ENCODE results near the gene NRTN. TPM values are rescaled to one million over a fixed set of nuclear protein-coding genes. Genes with fewer than 3 reads are reported as not detected.
"Not testable (repeated sequence)": the region's sequence is repeated elsewhere in the genome, so short reads cannot be mapped to it uniquely, and the experiment has no call there.

NRTN gene, protein sequence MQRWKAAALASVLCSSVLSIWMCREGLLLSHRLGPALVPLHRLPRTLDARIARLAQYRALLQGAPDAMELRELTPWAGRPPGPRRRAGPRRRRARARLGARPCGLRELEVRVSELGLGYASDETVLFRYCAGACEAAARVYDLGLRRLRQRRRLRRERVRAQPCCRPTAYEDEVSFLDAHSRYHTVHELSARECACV
- under 1 TPM in 2 of 3 donors, not detected in 1; 0.33 to 0.47 TPM for total RNA-seq

DNA sequence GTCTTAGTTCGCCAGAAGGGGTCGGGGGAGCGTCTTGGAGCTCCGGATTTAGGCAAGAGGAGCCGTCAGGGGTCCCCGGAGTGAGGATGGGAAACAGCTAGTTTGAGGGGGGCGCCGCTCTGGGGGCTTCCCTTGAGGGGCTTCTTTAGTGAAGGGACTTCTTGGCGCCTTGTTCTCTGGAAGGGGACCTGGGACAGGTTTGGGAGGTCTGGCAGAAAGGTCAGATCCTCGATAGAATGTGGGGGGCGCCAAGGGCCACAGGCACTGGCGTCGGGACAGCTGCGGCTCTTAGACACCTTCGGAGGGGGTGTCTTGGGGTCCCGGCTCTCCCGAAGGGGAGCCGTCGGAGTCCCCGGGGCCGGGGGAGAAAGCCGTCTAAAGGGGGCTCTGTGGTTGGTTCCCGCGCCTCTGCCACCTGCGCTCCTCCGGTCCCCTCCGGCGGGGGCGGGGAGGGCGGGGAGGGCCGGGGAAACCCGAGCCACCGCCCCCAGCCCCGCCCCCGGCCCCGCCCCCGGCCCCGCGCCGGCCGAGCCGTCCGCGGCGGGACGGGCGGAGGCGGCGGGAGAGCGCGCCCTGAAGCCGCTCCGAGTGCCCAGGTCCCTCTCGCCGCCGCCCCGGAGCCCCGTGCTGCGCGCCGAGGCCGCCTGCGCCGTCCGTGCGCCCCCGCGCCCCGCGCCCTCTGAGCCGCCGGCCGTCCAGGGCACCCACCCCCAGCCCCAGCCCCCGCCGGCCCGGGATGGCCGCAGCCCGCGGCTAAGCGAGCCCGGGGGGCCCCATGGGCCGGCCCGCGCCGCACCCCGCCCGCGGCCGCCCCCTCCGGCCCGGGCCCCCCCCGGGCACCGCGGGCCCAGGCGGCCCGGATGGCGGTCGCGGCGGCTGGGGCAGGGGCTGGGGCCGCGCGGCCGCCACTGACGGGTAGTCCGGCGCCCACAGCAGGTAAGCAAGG is at the start of gene NRTN:
NRTN (plus strand) TSS at position 552 of the 946 bp plus-strand sequence. CDS start 19,099 bp downstream, outside the sequence.
- ATAC-seq (peak; percentile 6 to 22), DNase-seq (peak; percentile 53)
- Mint-ChIP-seq H3K36me3 (ENCODE audit: insufficient read depth) (no peaks in the 10 kb centered on the region), H3K27me3 (ENCODE audit: low read depth) (peaks cover 24% of the 10 kb centered on the region), H3K4me1 (ENCODE audit: low read depth) (peaks cover 21% of the 10 kb centered on the region), H3K4me3 (peak within 1 kb of the TSS; percentile 67), H3K9me3 (no peaks in the 10 kb centered on the region)

DNA sequence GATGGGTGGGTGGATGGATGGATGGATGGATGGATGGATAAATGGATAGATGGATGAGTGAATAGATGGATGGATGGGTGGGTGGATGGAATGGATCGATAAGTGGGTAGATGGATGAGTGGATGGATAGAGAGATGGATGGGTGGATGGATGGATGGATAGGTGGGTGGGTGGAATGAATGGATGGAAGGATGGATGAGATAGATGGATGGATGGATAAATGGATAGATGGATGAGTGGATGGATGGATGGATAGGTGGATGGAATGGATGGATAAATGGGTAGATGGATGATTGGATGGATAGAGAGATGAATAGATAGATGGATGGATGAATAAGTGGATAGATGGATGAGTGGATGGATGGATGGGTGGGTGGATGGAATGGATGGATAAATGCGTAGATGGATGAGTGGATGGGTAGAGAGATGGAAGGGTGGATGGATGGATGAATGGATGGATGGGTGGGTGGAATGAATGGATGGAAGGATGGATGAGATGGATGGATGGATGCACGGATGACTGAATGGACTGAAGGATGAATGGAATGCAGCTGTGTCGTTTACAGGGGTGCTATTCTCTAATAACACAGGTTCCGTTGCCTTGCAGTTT is 42.2 kb upstream of the NRTN start:
- H3K27me3 Mint-ChIP-seq (ENCODE audit: low read depth) = peaks cover 6% of the 10 kb centered on the region
- no peaks in the 10 kb centered on the region for H3K9me3 Mint-ChIP-seq
- no peak for ATAC-seq
- H3K36me3 Mint-ChIP-seq (ENCODE audit: insufficient read depth) = no peaks in the 10 kb centered on the region
- no peak overlapping the region for H3K4me3 Mint-ChIP-seq
- no peaks in the 10 kb centered on the region for H3K4me1 Mint-ChIP-seq (ENCODE audit: low read depth)
- DNase-seq = no peak

GRCh38 chr19:5765220-5765619 is 39.6 kb upstream of the NRTN start:
- no peaks in the 10 kb centered on the region for H3K9me3 Mint-ChIP-seq
- DNase-seq (no peak), ATAC-seq (no peak)
- H3K4me3 Mint-ChIP-seq = no peak overlapping the region
- H3K27me3 Mint-ChIP-seq (ENCODE audit: low read depth) = peaks cover 2% of the 10 kb centered on the region
- no peaks in the 10 kb centered on the region for H3K36me3 Mint-ChIP-seq (ENCODE audit: insufficient read depth)
- H3K4me1 Mint-ChIP-seq (ENCODE audit: low read depth) = no peaks in the 10 kb centered on the region

DNA sequence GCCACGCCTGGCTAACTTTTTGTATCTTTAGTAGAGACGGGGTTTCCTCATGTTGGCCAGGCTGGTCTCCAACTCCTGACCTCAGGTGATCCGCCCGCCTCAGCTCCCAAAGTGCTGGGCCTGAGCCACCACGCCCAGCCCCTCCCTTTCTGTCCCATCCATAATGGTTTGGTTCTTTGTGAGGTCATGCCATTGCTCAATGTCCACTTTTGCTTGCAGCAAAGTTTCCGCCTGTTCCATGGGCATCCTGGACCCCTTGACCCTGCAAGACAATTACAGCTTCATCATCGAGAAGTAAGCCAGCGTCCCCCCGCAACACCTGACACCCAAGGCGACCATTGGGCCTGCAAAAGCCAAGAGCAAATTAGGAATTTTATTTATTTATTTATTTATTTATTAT is 36.9 kb upstream of the NRTN start:
- peaks cover 2% of the 10 kb centered on the region for H3K27me3 Mint-ChIP-seq (ENCODE audit: low read depth)
- DNase-seq = no peak
- no peaks in the 10 kb centered on the region for H3K9me3 Mint-ChIP-seq
- no peaks in the 10 kb centered on the region for H3K4me1 Mint-ChIP-seq (ENCODE audit: low read depth)
- no peak for ATAC-seq
- no peak overlapping the region for H3K4me3 Mint-ChIP-seq
- no peaks in the 10 kb centered on the region for H3K36me3 Mint-ChIP-seq (ENCODE audit: insufficient read depth)

GRCh38 chr19:5772416-5772815 is 32.5 kb upstream of the NRTN start:
- Mint-ChIP-seq H3K27me3 (ENCODE audit: low read depth) (peaks cover 2% of the 10 kb centered on the region), H3K36me3 (ENCODE audit: insufficient read depth) (no peaks in the 10 kb centered on the region), H3K4me3 (no peak overlapping the region), H3K4me1 (ENCODE audit: low read depth) (no peaks in the 10 kb centered on the region), H3K9me3 (no peaks in the 10 kb centered on the region)
- DNase-seq (no peak), ATAC-seq (no peak)

GRCh38 chr19:5773276-5773675 is 31.6 kb upstream of the NRTN start:
- Mint-ChIP-seq H3K4me1 (ENCODE audit: low read depth) (no peaks in the 10 kb centered on the region), H3K9me3 (no peaks in the 10 kb centered on the region), H3K27me3 (ENCODE audit: low read depth) (peaks cover 2% of the 10 kb centered on the region), H3K4me3 (no peak overlapping the region), H3K36me3 (ENCODE audit: insufficient read depth) (no peaks in the 10 kb centered on the region)
- DNase-seq (no peak), ATAC-seq (no peak)

DNA sequence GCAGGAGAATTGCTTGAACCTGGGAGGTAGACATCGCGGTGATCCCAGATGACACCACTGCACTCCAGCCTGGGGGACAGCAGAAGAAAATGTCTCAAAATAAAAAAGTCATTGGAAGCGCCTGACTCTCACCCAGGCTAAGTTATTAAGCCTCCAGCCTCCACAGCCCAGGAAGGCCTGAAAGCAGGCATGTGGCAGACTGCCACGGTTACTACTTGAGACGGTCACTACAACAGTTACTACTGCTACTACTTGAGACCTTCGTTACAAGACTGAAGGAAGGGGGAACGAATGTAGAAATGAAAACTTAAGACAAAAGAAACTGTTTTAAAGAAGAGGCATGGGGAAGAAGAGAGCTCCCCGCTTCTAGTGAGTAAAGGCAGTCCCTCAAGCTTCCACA is 29.9 kb upstream of the NRTN start:
- ATAC-seq (no peak), DNase-seq (no peak)
- Mint-ChIP-seq H3K4me1 (ENCODE audit: low read depth) (no peaks in the 10 kb centered on the region), H3K4me3 (no peak overlapping the region), H3K27me3 (ENCODE audit: low read depth) (peaks cover 2% of the 10 kb centered on the region), H3K9me3 (no peaks in the 10 kb centered on the region), H3K36me3 (ENCODE audit: insufficient read depth) (no peaks in the 10 kb centered on the region)

DNA sequence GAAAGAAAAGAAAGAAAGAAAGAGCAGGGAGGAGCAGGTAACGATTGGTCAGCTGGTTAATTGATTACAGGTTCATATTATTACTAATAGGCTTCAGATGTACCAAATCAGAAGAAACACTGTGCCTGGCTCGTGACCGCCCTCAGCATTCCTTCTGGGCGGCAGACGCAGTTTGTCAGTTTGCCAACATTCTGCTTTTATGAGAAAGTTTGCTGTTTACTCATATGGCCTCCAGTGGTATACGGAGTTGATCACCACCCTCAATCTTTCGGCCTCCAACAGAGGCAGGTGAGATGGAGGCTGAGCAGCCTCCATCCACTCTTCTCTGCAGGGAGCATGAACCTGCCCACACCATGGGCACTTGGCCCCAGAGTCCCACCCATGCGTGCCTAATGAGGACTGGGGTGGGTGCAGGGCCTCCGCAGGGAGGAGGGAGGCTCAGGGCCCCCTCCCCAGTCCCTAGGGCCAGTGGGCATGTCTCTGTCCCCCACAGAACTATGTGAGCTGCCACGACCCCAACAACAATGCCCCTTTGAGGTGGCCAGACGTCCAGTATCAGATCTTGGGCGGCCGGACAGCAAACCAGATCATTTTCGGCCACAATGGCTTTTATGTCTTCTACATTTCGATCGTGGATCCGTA is 29.1 kb upstream of the NRTN start:
- Mint-ChIP-seq H3K27me3 (ENCODE audit: low read depth) (peaks cover 2% of the 10 kb centered on the region), H3K36me3 (ENCODE audit: insufficient read depth) (no peaks in the 10 kb centered on the region), H3K9me3 (no peaks in the 10 kb centered on the region), H3K4me1 (ENCODE audit: low read depth) (no peaks in the 10 kb centered on the region), H3K4me3 (no peak overlapping the region)
- DNase-seq = no peak
- ATAC-seq = no peak

DNA sequence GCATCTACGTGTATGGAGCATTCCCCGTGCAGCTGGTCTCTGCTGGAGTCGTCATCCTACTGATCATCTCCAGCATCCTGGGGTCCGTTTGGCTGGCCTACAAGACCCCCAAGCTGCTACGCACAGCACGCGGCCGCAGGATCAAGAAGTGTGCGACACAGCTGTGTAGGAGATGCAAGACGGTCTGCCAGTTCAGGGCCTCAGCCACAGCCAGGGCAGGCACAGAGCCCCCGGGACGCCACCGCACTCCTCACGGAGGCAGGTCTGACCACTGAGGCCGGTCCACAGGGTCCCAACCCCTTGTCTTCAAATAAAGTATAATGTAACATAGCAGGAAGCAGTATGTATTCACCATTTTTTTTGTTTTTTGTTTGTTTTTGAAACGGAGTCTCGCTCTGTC is 26.5 kb upstream of the NRTN start:
- Mint-ChIP-seq H3K4me1 (ENCODE audit: low read depth) (no peaks in the 10 kb centered on the region), H3K4me3 (no peak overlapping the region), H3K27me3 (ENCODE audit: low read depth) (peaks cover 2% of the 10 kb centered on the region), H3K9me3 (no peaks in the 10 kb centered on the region), H3K36me3 (ENCODE audit: insufficient read depth) (no peaks in the 10 kb centered on the region)
- no peak for ATAC-seq
- DNase-seq = no peak

DNA sequence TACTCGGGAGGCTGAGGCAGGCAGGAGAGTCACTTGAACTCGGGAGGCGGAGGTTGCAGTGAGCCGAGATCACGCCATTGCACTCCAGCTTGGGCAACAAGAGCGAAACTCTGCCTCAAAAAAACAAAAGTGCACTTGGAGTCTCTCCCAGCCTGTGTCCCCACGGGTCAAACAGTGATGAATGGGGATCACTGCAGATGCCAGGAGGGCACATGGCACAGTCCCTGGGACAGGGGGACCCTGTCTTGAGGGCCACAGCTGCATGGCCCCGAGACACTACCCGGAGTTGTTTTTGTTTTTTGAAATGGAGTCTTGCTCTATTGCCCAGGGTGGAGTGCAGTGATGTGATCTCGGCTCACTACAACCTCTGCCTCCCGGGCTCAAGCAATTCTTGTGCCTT is 24.0 kb upstream of the NRTN start:
- not testable (repeated sequence) for H3K36me3 Mint-ChIP-seq (ENCODE audit: insufficient read depth); DNase-seq; H3K27me3 Mint-ChIP-seq (ENCODE audit: low read depth); ATAC-seq; H3K4me3 Mint-ChIP-seq; H3K9me3 Mint-ChIP-seq; H3K4me1 Mint-ChIP-seq (ENCODE audit: low read depth)

- ATAC-seq = peak; percentile 4 to 6
Measured at GRCh38 chr19:5782322-5782721, 22.5 kb upstream of the NRTN start.

DNA sequence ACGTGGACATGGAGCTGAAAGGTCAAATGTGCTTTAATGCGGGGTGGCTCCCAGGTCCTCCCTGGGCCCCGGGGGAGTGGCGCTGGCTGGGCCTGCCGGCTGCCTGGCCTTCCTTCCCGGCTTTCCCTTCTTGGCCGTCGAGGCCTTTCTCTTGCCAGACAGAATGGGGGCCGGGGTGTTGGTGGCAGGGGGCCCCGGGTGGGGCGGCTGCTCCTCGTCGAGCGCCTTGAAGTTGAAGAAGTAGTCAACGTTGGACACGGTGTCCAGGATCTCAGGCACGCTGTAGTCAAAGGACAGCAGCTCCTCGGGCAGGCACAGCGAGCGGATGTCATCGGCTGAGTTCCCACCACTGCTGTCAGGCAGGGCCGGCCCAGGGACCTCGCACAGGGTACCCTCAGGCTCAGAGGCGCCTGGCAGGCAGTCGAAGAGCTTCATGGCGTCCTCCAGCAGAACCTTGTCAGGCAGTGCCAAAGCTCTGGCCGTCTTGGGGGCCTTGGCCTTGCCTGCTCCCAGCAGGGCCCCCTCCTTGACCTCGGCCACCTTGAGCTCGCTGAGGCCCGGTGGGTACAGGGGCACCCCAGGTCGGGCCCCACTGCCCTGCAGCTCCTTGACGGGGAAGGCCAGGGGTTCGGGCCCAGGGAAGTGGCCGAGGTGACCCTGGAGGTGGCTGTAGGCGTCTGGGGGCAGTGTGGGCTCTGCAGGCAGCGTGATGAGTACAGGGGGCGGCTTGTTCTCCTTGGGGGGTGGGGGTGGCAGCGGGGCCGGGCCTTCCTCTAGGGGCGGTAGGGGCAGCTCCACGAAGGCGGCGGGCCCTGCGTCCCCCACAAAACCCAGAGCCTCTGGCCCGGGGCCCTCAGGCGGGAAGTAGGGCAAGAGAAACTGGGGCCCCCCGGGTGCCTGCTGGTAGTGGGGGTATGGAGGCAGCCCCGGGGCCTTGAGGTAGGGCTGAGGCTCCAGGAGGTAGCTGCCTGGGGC is 21.6 kb upstream of the NRTN start:
- ATAC-seq (peak in 1 of 2 donors; percentile 7), DNase-seq (no peak)
- Mint-ChIP-seq H3K4me1 (ENCODE audit: low read depth) (no peaks in the 10 kb centered on the region), H3K36me3 (ENCODE audit: insufficient read depth) (peaks cover 14% of the 10 kb centered on the region), H3K9me3 (no peaks in the 10 kb centered on the region), H3K27me3 (ENCODE audit: low read depth) (no peaks in the 10 kb centered on the region), H3K4me3 (no peak overlapping the region)

More at GRCh38 chr19:5782322-5782721, 22.5 kb upstream of the NRTN start:
- no peak for DNase-seq
- Mint-ChIP-seq H3K27me3 (ENCODE audit: low read depth) (no peaks in the 10 kb centered on the region), H3K36me3 (ENCODE audit: insufficient read depth) (peaks cover 11% of the 10 kb centered on the region), H3K9me3 (no peaks in the 10 kb centered on the region), H3K4me3 (no peak overlapping the region), H3K4me1 (ENCODE audit: low read depth) (no peaks in the 10 kb centered on the region)

DNA sequence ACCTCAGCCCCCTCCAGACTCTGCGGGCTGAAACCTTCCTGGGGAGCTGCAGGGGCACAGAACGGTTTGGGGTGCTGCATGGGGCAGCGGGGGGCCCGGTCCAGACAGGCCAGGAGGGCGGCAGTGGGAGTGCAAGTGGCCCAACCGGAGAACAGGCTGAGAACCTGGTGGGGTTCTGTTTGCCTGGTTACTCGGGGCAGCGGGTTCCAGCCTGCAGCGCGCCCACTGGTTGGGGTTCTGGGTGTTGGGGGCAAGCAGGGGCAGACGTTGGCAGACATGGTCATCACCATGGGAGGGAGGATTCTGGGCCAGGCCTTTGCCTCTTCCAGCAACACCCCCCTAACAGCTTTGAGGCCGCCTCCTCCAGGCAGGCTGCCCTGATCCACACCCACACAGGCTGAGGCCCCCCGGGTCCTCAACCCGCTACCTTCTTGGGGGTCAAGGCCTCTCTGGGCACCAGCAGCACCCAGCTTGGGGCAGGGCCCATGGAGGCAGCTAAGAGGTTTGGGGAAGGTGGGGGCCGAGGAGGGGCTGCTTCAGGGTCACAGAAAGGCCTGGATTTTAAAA is 20.2 kb upstream of the NRTN start, which contains the start of gene PRR22:
PRR22 (minus strand) TSS at position 166 of the 567 bp plus-strand sequence; CDS start at position 80, 86 bp downstream.
- no peaks in the 10 kb centered on the region for H3K4me1 Mint-ChIP-seq (ENCODE audit: low read depth)
- peaks cover 23% of the 10 kb centered on the region for H3K36me3 Mint-ChIP-seq (ENCODE audit: insufficient read depth)

More for the DNA sequence above, 20.2 kb upstream of the NRTN start, which contains the start of gene PRR22:
- DNase-seq (no peak), ATAC-seq (peak in 1 of 2 donors; percentile 6)
- Mint-ChIP-seq H3K4me3 (no peak within 1 kb of the TSS), H3K9me3 (no peaks in the 10 kb centered on the region), H3K27me3 (ENCODE audit: low read depth) (no peaks in the 10 kb centered on the region)

Measured in activated T-cell treated with anti-CD3 and anti-CD28 coated beads, Interleukin-2, amount 50 U/mL, for 4 hours (primary cell).